Neuronal stem cell (in vitro differentiated cells): Measurements from ENCODE around the gene HS6ST1.
A peak's percentile ranks its signal among the peaks of the same experiment; 100 is the strongest.

ENCODE experiments used
- DNase-seq: peaks from one replicate; pipeline ENCODE4 v3.0.0-alpha.2; 2013; ENCODE audit warnings: low spot score
- H2AFZ ChIP-seq: one replicate; pipeline ENCODE4 v1.6.1; 2013; ENCODE audit warnings: mild to moderate bottlenecking, low read length, inconsistent platforms
- H2AK5ac ChIP-seq: 2 replicates; pipeline ENCODE4 v1.6.1; 2013; ENCODE audit warnings: low read depth, mild to moderate bottlenecking, inconsistent platforms, low read length, moderate library complexity, mixed read lengths
- H2BK120ac ChIP-seq: 2 replicates; pipeline ENCODE4 v1.6.1; 2013; ENCODE audit warnings: low read depth, mild to moderate bottlenecking, inconsistent platforms, low read length, moderate library complexity, mixed read lengths
- H2BK12ac ChIP-seq: one replicate; pipeline ENCODE4 v1.6.1; 2013; ENCODE audit warnings: low read length, inconsistent platforms
- H2BK15ac ChIP-seq: 2 replicates; pipeline ENCODE4 v1.6.1; 2013; ENCODE audit warnings: mild to moderate bottlenecking, low read length, inconsistent platforms, mixed read lengths
- H2BK5ac ChIP-seq: one replicate; pipeline ENCODE4 v1.6.1; 2013; ENCODE audit warnings: inconsistent platforms, mild to moderate bottlenecking, low read length, moderate library complexity
- H3K14ac ChIP-seq: one replicate; pipeline ENCODE4 v1.6.1; 2013; ENCODE audit warnings: low read length, inconsistent platforms
- H3K18ac ChIP-seq: 2 replicates; pipeline ENCODE4 v1.6.1; 2013; ENCODE audit warnings: low read length, inconsistent platforms
- H3K23ac ChIP-seq: 2 replicates; pipeline ENCODE4 v1.6.1; 2013; ENCODE audit warnings: low read depth, mild to moderate bottlenecking, mixed read lengths, low read length, inconsistent platforms; ENCODE audit not compliant: poor library complexity
- H3K27ac ChIP-seq: replicated peaks from 3 replicates; pipeline ENCODE4 v1.5.1; 2013; ENCODE audit warnings: low read length, inconsistent platforms
- H3K27me3 ChIP-seq, 3 experiments: 2 replicates each; pipeline ENCODE4 v1.6.1; 2013; ENCODE audit warnings: low read length in 3 of 3, mild to moderate bottlenecking in 2 of 3, inconsistent platforms in 1 of 3, low read depth in 1 of 3, mixed read lengths in 1 of 3, moderate library complexity in 1 of 3; ENCODE audit not compliant: control insufficient read depth in 3 of 3, insufficient read depth in 3 of 3
- H3K36me3 ChIP-seq, 2 donors: replicated peaks in 1 of 2; 2 replicates each; pipeline ENCODE4 v1.6.1; 2013; ENCODE audit warnings: low read length in 2 of 2; ENCODE audit not compliant: control insufficient read depth in 2 of 2, insufficient read depth in 2 of 2
- H3K4ac ChIP-seq: 2 replicates; pipeline ENCODE4 v1.6.1; 2013; ENCODE audit warnings: inconsistent platforms, mild to moderate bottlenecking, low read length, moderate library complexity
- H3K4me1 ChIP-seq, 2 donors: 1 replicate in 1 of 2; 2 replicates in 1 of 2; pipeline ENCODE4 v1.6.1; 2013; ENCODE audit warnings: low read length in 2 of 2, low read depth in 1 of 2; ENCODE audit not compliant: control insufficient read depth in 2 of 2, insufficient read depth in 1 of 2
- H3K4me2 ChIP-seq: one replicate; pipeline ENCODE4 v1.6.1; 2013; ENCODE audit warnings: mild to moderate bottlenecking, low read length, inconsistent platforms; ENCODE audit not compliant: insufficient read depth, poor library complexity, severe bottlenecking
- H3K4me3 ChIP-seq, 2 donors: 2 replicates each; pipeline ENCODE4 v1.5.1; 2013; ENCODE audit warnings: low read length in 2 of 2, mild to moderate bottlenecking in 2 of 2, inconsistent platforms in 1 of 2, moderate library complexity in 1 of 2
- H3K79me1 ChIP-seq: one replicate; pipeline ENCODE4 v1.6.1; 2013; ENCODE audit warnings: low read depth, mild to moderate bottlenecking, inconsistent platforms, low read length, moderate library complexity
- H3K9ac ChIP-seq: one replicate; pipeline ENCODE4 v1.6.1; 2013; ENCODE audit warnings: mild to moderate bottlenecking, low read depth, low read length, inconsistent platforms; ENCODE audit not compliant: poor library complexity
- H3K9me3 ChIP-seq, 2 donors: replicated peaks in 1 of 2; 2 replicates each; pipeline versions ENCODE3 to v1.6.1; 2013; ENCODE audit warnings: low read length in 2 of 2, mild to moderate bottlenecking in 2 of 2, inconsistent platforms in 1 of 2, low read depth in 1 of 2, mixed read lengths in 1 of 2, moderate library complexity in 1 of 2; ENCODE audit not compliant: control insufficient read depth in 2 of 2, insufficient read depth in 1 of 2
- H4K8ac ChIP-seq: one replicate; pipeline ENCODE4 v1.6.1; 2013; ENCODE audit warnings: low read depth, mild to moderate bottlenecking, inconsistent platforms, low read length, moderate library complexity
- H4K91ac ChIP-seq: one replicate; pipeline ENCODE4 v1.6.1; 2013; ENCODE audit warnings: low read length, low read depth, mild to moderate bottlenecking, inconsistent platforms; ENCODE audit not compliant: poor library complexity
- WGBS, 2 donors: extraction: QIAGEN DNeasy Blood & Tissue Kit; methylation state at CpG; one replicate each; pipeline ENCODE4 v1.1.7; 2013; ENCODE audit warnings: missing lambda C conversion rate in 2 of 2, mixed read lengths in 1 of 2; ENCODE audit not compliant: insufficient read length in 2 of 2, insufficient replicate concordance in 1 of 2; ENCODE audit errors: extremely low coverage in 2 of 2; 5-methylcytosine and 5-hydroxymethylcytosine counted together

HS6ST1 gene

DNA sequence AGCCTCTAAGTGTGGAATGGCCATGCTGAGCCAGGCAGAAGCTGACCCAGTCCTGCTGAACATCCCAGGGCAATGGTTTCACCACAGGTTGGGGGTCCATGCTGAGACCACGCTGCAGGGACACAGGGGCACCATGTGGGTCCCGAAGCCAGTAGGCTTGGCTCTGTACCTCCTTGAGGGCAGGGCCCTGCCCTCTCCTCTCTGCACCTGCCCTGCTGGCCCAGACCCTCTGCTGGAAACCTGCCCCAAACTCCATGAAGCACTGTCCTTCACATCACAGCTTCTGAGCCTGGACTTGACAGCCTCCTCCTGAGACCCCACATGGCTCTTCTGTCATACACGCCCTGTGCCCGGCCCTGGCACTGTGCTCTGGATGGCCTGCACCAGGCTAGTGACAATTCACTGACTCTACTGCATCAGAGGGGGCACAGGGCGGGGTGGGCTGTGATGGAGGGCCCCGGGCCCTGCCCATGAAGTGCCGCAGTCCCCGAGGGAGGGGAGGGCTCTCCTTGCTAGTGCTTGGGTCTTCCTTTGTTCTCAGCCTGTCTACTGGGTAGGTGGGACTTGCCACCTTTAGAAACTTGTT, 24.7 kb downstream of the HS6ST1 start:
- no peak overlapping the region for H2BK5ac ChIP-seq
- no peaks in the 10 kb centered on the region for H3K27me3 ChIP-seq
- peaks cover under 1 to 3% of the 10 kb centered on the region in 2 donors for H3K9me3 ChIP-seq
- H3K23ac ChIP-seq, result no peak overlapping the region
- no peak overlapping the region for H3K9ac ChIP-seq
- no CpG with 5 or more reads among the region's 8 CpGs for WGBS, 2 donors
- peaks cover 38% of the 10 kb centered on the region for H3K79me1 ChIP-seq
- H2AFZ ChIP-seq, result no peak overlapping the region
- no peak overlapping the region for H2BK12ac ChIP-seq
- peak overlapping the region; percentile 1 for H3K18ac ChIP-seq
- no peak overlapping the region for H2AK5ac ChIP-seq
- no peak overlapping the region for H4K91ac ChIP-seq
- H3K4me2 ChIP-seq, result no peak overlapping the region
- H4K8ac ChIP-seq, result no peak overlapping the region
- H3K36me3 ChIP-seq, result peaks cover 2 to 47% of the 10 kb centered on the region in 2 donors
- no peak for DNase-seq
- H2BK15ac ChIP-seq, result no peak overlapping the region
- peaks cover 0 to 18% of the 10 kb centered on the region in 2 donors for H3K4me1 ChIP-seq
- no peak overlapping the region for H3K27ac ChIP-seq
- H3K4me3 ChIP-seq, result no peak overlapping the region
- H3K14ac ChIP-seq, result no peak overlapping the region
- H3K4ac ChIP-seq, result no peak overlapping the region
- H2BK120ac ChIP-seq, result no peak overlapping the region

DNA sequence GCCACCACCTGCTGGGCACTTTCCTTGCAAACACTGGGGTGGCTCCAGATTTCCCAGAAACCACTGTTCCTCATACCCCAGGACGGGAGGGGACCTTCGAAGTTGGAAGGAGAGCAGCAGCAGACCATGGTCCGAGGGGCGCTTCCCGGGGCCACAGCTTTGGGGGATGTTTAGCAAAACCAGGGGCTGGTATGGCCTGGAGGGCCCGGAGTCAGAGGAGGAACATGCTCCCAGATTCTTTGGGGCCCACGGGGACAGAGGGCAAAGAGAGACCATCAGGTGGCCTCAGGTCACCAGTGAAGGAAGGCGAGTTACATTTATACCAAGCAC, 25.3 kb downstream of the HS6ST1 start:
- Histone ChIP-seq H3K4me2 (no peak overlapping the region), H3K4ac (no peak overlapping the region), H2BK15ac (no peak overlapping the region), H3K23ac (no peak overlapping the region), H2BK5ac (no peak overlapping the region), H3K79me1 (peaks cover 36% of the 10 kb centered on the region), H2AFZ (no peak overlapping the region), H3K4me1 (peaks cover 0 to 19% of the 10 kb centered on the region in 2 donors), H3K14ac (no peak overlapping the region), H3K18ac (peak overlapping the region; percentile 57), H3K27ac (no peak overlapping the region), H3K9ac (no peak overlapping the region), H4K8ac (no peak overlapping the region), H3K36me3 (peaks cover 2 to 50% of the 10 kb centered on the region in 2 donors), H3K4me3 (no peak overlapping the region), H2AK5ac (peak overlapping the region; percentile 49), H3K27me3 (no peaks in the 10 kb centered on the region), H4K91ac (no peak overlapping the region), H3K9me3 (peaks cover 0 to 3% of the 10 kb centered on the region in 2 donors), H2BK12ac (no peak overlapping the region), H2BK120ac (no peak overlapping the region)
- no CpG with 5 or more reads among the region's 8 CpGs for WGBS, 2 donors
- no peak for DNase-seq

DNA sequence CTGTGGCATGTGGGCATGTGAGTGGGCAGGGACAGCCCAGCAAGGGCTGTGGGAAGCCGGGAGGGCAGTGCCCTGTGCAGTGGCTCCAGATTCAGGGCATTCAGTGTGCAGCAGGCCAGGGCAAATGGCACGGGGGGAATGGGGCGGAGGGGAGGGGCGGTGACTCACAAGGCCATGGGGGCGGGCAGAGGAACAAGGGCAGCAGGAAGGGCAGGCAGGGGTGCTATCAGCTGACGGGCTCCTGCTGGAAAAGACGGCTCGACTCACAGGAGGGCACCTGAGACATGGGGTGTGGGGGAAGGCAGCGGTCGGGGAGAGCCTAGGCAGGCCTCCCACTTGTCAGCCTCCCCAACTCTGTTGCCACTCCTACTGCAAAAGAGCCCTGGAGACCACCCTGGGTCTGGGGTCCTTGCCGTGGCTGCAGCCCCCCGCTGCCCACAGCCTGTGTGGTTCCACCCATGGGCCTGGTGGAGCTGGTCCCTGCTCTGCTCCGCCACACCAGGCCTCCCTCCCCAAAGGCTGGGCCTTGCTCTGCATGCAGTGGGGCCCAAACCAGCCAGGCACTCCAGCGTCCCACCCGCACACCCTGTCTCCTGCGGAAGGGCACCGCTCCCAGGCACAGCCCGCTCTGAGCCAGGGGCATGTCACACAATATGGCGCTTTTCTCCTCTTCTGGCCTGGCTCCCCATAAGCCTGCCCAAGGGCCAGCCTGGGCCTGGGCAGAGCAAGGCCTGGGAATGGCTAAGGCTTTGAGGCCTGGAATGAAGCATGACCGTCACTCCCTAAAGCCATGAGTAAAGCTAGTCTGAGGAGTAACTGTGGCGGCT, 25.9 kb downstream of the HS6ST1 start:
- H3K4me2 ChIP-seq, result no peak overlapping the region
- H3K4me3 ChIP-seq, result peak overlapping the region in 1 of 2 donors; percentile 29
- peak overlapping the region; percentile 60 for H3K9ac ChIP-seq
- peak overlapping the region; percentile 63 for H2AK5ac ChIP-seq
- H2BK120ac ChIP-seq, result no peak overlapping the region
- peak overlapping the region; percentile 71 for H3K14ac ChIP-seq
- H2BK5ac ChIP-seq, result peak overlapping the region; percentile 39
- peaks cover 37% of the 10 kb centered on the region for H3K79me1 ChIP-seq
- H3K36me3 ChIP-seq, result peaks cover 2 to 50% of the 10 kb centered on the region in 2 donors
- peaks cover 0 to 3% of the 10 kb centered on the region in 2 donors for H3K9me3 ChIP-seq
- H3K23ac ChIP-seq, result peak overlapping the region; percentile 78
- H4K91ac ChIP-seq, result no peak overlapping the region
- peak overlapping the region; percentile 37 for H3K4ac ChIP-seq
- H3K27ac ChIP-seq, result no peak overlapping the region
- no peak for DNase-seq
- H2AFZ ChIP-seq, result no peak overlapping the region
- H2BK12ac ChIP-seq, result no peak overlapping the region
- H3K18ac ChIP-seq, result peak overlapping the region; percentile 89
- H4K8ac ChIP-seq, result no peak overlapping the region
- H3K27me3 ChIP-seq, result no peaks in the 10 kb centered on the region
- no CpG with 5 or more reads among the region's 21 CpGs for WGBS, 2 donors
- no peak overlapping the region for H2BK15ac ChIP-seq
- H3K4me1 ChIP-seq, result peaks cover 0 to 19% of the 10 kb centered on the region in 2 donors

DNA sequence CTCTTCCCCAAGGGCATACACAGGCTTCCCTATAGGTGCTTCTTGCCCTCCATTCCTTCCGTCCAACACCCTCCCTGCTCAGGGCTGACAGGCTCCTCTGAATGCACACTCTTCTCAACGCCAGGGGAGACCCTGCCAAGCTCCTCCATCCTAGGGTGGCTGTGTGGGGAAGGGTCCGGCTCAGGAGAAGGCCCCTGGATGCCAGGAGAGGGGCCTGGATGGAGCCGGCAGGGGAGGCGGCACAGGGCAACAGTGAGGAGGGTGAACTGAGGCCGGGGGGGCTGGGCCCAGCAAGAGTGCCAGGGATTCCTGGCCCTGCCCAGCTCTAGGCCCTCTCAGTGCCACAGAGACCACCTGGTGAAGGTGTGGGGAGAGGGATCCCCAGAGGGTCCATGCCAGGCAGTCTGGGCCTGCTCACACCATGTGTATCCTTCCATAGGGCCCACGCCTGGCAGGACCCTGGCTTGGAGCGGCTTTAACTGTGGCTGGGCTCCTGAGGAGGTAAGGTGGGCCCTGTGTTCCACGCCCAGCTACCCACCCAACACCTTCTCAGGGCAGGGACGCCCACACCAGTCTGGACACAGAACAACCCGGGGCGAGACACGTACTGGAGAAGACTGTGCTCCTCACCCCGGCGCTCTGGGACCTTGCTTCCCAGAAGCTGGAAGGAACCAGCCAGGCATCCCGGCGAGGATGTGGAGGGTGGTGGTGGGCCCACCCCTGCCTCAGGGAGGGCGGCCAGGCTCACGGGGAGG, 26.6 kb downstream of the HS6ST1 start:
- no peak overlapping the region for H3K4ac ChIP-seq
- no peak overlapping the region for H3K4me3 ChIP-seq
- peak overlapping the region; percentile 82 for H3K14ac ChIP-seq
- no peak overlapping the region for H4K91ac ChIP-seq
- no peak overlapping the region for H3K9ac ChIP-seq
- peak overlapping the region; percentile 70 for H2BK12ac ChIP-seq
- H3K36me3 ChIP-seq, result peaks cover 5 to 52% of the 10 kb centered on the region in 2 donors
- peaks cover 0 to 21% of the 10 kb centered on the region in 2 donors for H3K4me1 ChIP-seq
- H3K27ac ChIP-seq, result no peak overlapping the region
- H3K23ac ChIP-seq, result peak overlapping the region; percentile 78
- no peak overlapping the region for H2BK120ac ChIP-seq
- H4K8ac ChIP-seq, result peak overlapping the region; percentile 32
- no peak for DNase-seq
- no peak overlapping the region for H2BK15ac ChIP-seq
- no peak overlapping the region for H3K4me2 ChIP-seq
- H2BK5ac ChIP-seq, result peak overlapping the region; percentile 39
- H2AFZ ChIP-seq, result no peak overlapping the region
- H3K79me1 ChIP-seq, result peaks cover 41% of the 10 kb centered on the region
- H3K9me3 ChIP-seq, result peaks cover 0 to 3% of the 10 kb centered on the region in 2 donors
- peak overlapping the region; percentile 70 for H3K18ac ChIP-seq
- WGBS, 2 donors, result no CpG with 5 or more reads among the region's 19 CpGs
- H2AK5ac ChIP-seq, result no peak overlapping the region
- H3K27me3 ChIP-seq, result no peaks in the 10 kb centered on the region
